Measurements from ENCODE around the gene RUNX2. TPM values are rescaled to one million over a fixed set of nuclear protein-coding genes. Genes with fewer than 3 reads are reported as not detected.

Gene RUNX2
- total and polyA plus RNA-seq, 12 donors = 0.28 to 4.5 (median 1.8) TPM

DNA sequence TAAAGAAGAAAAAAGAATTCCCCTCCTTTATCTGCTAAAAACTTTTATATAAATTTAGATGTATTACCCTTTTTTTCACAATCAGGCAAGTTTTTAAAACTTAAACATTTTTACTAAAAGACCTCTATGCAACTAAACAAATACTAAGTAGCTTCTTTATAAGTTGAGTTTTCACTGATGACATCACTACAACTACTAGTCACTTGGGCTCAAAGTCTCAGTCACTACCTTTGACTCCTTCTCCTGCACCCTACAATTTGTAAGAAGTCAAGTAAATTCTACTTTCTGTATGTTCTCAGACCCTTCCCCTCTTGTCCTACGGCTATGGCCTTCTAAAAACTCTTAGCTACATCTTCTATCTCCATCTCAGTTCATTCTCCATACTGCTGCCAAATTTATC is 38.4 kb downstream of the RUNX2 start:
- TF ChIP-seq POLR2A (IDR thresholded peaks at IDR 0.05) = no peak
- TF ChIP-seq, protein P1, sequence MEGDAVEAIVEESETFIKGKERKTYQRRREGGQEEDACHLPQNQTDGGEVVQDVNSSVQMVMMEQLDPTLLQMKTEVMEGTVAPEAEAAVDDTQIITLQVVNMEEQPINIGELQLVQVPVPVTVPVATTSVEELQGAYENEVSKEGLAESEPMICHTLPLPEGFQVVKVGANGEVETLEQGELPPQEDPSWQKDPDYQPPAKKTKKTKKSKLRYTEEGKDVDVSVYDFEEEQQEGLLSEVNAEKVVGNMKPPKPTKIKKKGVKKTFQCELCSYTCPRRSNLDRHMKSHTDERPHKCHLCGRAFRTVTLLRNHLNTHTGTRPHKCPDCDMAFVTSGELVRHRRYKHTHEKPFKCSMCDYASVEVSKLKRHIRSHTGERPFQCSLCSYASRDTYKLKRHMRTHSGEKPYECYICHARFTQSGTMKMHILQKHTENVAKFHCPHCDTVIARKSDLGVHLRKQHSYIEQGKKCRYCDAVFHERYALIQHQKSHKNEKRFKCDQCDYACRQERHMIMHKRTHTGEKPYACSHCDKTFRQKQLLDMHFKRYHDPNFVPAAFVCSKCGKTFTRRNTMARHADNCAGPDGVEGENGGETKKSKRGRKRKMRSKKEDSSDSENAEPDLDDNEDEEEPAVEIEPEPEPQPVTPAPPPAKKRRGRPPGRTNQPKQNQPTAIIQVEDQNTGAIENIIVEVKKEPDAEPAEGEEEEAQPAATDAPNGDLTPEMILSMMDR (IDR thresholded peaks at IDR 0.05) = no peak
- H3K36me3 ChIP-seq (replicated peaks in 1 of 2) = no peaks in the 10 kb centered on the region
- no peak for DNase-seq
- 95 to 100% (median 99%) methylated on average over 1 of the region's 1 CpG for WGBS, 4 donors
- no peak overlapping the region for H3K27ac ChIP-seq
- no peaks in the 10 kb centered on the region for H3K9me3 ChIP-seq (replicated peaks in 1 of 3)
- no peak overlapping the region for H3K4me3 ChIP-seq
- intact Hi-C loops (cut with DNase I) = no loop called here
- no peaks in the 10 kb centered on the region for H3K27me3 ChIP-seq
- peaks cover 3 to 12% of the 10 kb centered on the region in 2 donors for H3K4me1 ChIP-seq (replicated peaks in 1 of 2)

DNA sequence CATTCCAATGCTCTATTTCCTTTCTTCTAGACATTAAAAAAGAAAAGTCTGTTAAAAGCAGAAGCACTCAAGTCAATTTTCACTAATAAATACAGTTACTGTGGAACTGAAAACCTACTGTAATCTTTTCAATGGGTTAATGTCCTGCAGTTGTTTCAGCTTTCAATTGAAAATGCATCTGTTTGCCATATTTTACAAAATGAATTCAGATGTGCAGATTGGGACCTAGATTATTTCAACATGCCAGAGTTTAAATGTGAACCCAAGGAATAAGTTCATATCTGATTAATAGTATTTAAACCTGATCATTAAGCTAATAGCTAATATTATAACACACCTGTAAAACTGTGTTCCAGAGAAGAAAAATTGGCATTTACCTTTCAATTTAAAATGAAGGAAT is 39.9 kb downstream of the RUNX2 start:
- Histone ChIP-seq H3K27ac (no peak overlapping the region), H3K36me3 (replicated peaks in 1 of 2) (no peaks in the 10 kb centered on the region), H3K9me3 (replicated peaks in 1 of 3) (no peaks in the 10 kb centered on the region), H3K27me3 (no peaks in the 10 kb centered on the region), H3K4me3 (no peak overlapping the region), H3K4me1 (replicated peaks in 1 of 2) (peaks cover 3 to 15% of the 10 kb centered on the region in 2 donors)
- TF ChIP-seq, protein P1 (IDR thresholded peaks at IDR 0.05) = no peak
- TF ChIP-seq POLR2A (IDR thresholded peaks at IDR 0.05) = no peak
- intact Hi-C loops (cut with DNase I) = no loop called here
- no peak for DNase-seq

DNA sequence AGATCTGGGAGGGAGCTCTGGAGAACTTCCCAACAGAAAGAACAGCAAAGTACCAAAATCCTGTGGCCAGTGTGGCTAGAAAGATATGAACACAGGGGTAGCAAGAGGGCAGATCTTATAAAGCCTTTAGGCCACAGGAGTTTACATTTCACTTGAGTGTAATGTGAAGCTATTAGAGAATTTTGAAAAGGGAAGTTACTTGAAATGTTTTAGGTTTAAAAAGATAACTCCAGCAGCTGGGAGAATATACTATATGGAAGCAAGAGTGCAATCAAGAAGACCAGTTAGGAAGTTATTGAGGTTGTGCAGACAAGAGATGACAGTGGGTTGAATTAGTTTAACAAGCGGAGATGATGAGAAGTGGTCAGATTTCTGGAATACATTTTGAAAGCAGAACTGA is 41.7 kb downstream of the RUNX2 start:
- no peaks in the 10 kb centered on the region for H3K9me3 ChIP-seq (replicated peaks in 1 of 3)
- WGBS, 4 donors = 83 to 91% (median 88%) methylated on average over 1 of the region's 1 CpG
- H3K4me3 ChIP-seq = no peak overlapping the region
- no peaks in the 10 kb centered on the region for H3K27me3 ChIP-seq
- intact Hi-C loops (cut with DNase I) = no loop called here
- H3K36me3 ChIP-seq (replicated peaks in 1 of 2) = no peaks in the 10 kb centered on the region
- peaks cover 3 to 16% of the 10 kb centered on the region in 2 donors for H3K4me1 ChIP-seq (replicated peaks in 1 of 2)
- DNase-seq = no peak
- no peak overlapping the region for H3K27ac ChIP-seq
- TF ChIP-seq, protein P1 (IDR thresholded peaks at IDR 0.05) = no peak
- no peak for TF ChIP-seq POLR2A (IDR thresholded peaks at IDR 0.05)

GRCh38 chr6:45371924-45372573 is 43.9 kb downstream of the RUNX2 start:
- no peak for DNase-seq
- Histone ChIP-seq H3K27ac (no peak overlapping the region), H3K4me3 (no peak overlapping the region), H3K27me3 (no peaks in the 10 kb centered on the region), H3K9me3 (replicated peaks in 1 of 3) (no peaks in the 10 kb centered on the region), H3K4me1 (replicated peaks in 1 of 2) (peaks cover 3 to 30% of the 10 kb centered on the region in 2 donors), H3K36me3 (replicated peaks in 1 of 2) (no peaks in the 10 kb centered on the region)
- 93 to 98% (median 94%) methylated on average over 3 of the region's 3 CpGs for WGBS, 4 donors
- intact Hi-C loops (cut with DNase I) = no loop called here
- no peak for TF ChIP-seq POLR2A (IDR thresholded peaks at IDR 0.05)
- TF ChIP-seq, protein P1 (IDR thresholded peaks at IDR 0.05) = no peak
